Amniotic stem cell (primary cell): Measurements from ENCODE around the gene CPED1.

ENCODE experiments used
- DNase-seq: peaks from one replicate; lab custom pipeline; 2025; lab: John Stamatoyannopoulos, UW

The CPED1 gene

GRCh38 chr7:121323515-121324302 lies 335.2 kb downstream of the CPED1 start:
- DNase-seq, result no peak

DNA sequence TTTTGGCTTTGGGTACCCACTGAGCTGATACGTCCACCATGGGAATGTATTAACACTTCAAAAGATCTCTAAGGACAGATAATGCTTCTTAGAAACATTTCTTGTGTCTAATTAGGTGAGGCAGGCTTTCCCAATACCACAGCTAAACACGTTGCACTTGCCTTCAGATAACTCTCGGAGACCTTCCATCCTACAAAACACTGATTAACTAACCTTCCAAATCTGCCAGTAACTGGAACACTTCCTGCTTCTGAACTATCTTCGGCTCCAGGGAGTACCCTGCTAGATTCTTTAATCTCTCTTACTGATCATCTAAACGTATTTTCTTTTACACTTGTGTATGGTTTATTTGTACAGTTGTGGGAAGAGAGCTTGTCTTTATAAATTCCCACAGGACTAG lies 339.2 kb downstream of the CPED1 start:
- no peak for DNase-seq

- no peak for DNase-seq
These were observed 340.1 kb downstream of the CPED1 start, which contains the start of gene WNT16 for GRCh38 chr7:121328508-121329190. WNT16 (plus strand) TSS chr7:121329000; CDS start chr7:121329293, 293 bp downstream.

- DNase-seq, result no peak
These were observed 340.9 kb downstream of the CPED1 start for GRCh38 chr7:121329191-121330052.

DNA sequence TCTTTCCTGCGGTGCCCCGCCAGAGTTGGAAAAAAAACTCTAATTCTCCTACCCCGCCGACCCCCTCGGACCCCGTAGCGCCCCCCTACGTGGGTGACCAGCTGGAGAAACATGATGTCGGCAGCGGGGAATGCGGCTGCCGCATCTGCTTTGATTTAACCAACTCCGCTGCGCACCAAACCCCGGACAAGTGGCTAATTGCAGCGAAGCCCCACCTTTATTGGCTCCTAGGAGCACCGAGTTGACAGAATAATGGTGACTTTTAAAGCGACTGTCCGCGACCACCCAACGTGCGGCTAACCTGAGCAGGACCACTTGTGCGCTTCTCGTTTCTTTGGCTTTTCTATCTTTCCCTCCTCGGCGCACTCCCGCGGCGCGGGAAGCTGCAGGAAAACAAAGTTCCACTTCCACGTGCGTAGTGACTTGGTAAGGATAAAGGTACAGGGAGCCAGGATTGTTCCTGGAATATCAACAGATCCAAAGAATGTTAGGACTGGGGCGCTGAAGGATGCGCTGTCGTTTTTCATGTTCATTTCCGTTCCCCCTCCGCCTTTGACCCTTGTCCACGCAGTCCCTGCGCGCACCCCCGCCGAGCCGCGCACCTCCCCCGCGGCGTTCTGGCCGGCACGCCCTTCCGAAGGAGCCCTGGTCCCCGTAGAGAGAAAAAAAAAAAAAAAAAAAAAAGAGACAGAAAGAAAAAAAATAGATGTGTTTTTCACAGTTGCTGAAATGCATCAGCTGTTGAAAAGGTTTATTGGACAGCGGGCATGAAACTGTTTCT lies 341.7 kb downstream of the CPED1 start:
- DNase-seq, result no peak

GRCh38 chr7:121331048-121331447 lies 342.5 kb downstream of the CPED1 start:
- DNase-seq, result no peak

GRCh38 chr7:121331574-121331973 lies 343.1 kb downstream of the CPED1 start:
- DNase-seq, result no peak

- DNase-seq, result no peak
These were observed 345.9 kb downstream of the CPED1 start for GRCh38 chr7:121334376-121334775.

- no peak for DNase-seq
These were observed 346.6 kb downstream of the CPED1 start for GRCh38 chr7:121334875-121335648.

DNA sequence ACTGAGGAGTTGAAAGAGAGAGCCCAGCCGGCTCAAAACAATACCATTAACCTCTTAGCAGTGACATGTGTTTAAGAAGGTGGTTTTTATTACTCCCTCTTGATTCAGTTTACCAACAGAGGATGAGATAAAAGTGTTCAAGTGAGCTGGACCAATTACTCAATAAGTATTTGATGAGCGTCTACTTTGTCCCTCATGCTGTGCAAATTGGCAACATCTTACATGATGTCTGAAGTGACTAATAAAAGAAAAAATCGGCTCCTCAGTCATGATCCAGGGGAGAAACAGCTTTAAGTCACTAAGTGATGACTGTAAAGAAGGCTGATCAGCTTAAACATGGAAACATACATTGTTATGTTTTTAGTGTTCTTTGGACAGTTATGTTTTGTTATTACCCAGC lies 348.1 kb downstream of the CPED1 start:
- no peak for DNase-seq

- no peak for DNase-seq
These were observed 348.9 kb downstream of the CPED1 start for GRCh38 chr7:121337398-121337797.

GRCh38 chr7:121339082-121339481 lies 350.6 kb downstream of the CPED1 start:
- DNase-seq, result no peak

GRCh38 chr7:121341933-121342332 lies 353.4 kb downstream of the CPED1 start:
- DNase-seq, result no peak

GRCh38 chr7:121342631-121343030 lies 354.1 kb downstream of the CPED1 start:
- DNase-seq, result no peak

DNA sequence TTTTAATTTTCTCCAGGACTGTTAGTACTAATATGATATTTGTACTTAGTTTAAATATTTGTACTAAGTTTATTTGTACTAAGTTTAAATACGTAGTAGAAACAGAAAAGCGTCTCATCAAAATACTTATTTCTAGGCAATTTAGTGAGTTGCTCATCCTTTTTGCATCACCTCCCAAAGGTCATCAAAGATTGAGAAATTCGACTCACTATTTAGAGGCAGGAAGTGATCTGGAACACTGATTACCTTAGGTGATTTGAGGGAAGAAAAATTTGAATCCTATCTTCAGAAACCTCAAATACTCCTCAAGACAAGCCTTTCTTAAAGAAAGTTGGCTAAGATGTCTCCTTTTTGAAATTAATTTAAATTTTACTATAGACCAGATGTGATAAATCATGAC lies 354.8 kb downstream of the CPED1 start:
- DNase-seq, result no peak

- no peak for DNase-seq
These were observed 355.6 kb downstream of the CPED1 start for GRCh38 chr7:121344093-121344492.

DNA sequence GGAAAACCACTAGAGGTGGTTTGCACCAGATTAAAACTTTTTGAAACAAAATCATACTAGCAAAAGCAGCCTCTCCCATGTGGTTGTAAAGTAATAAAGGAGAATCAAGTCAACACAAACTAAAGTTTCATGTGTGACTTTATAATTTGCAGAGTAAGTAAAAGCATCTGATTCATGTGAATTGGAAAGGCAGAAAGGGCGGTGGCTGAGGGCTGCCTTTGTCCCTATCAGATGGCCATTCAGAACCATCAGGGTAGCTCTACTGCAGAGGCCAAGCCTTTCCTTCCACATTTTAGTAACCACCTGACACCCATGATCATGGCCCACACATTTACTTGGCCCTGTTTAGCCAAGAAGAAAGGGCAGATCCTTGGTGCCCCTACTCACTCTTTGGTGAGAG lies 356.0 kb downstream of the CPED1 start:
- DNase-seq, result no peak
